Prostate gland (tissue), 2 donors: Measurements from ENCODE around the gene CENPT. TPM values are rescaled to one million over a fixed set of nuclear protein-coding genes. Genes with fewer than 3 reads are reported as not detected.

Experiments used
- DNase-seq: peaks from one replicate; pipeline ENCODE4 v3.0.0-alpha.2; 2019; ENCODE audit warnings: low spot score
- H3K27ac ChIP-seq, 2 donors: fragments of 200-600 bp; sonication (generic); 2 replicates each; pipeline ENCODE4 v1.5.1; 2017 to 2019
- H3K27me3 ChIP-seq: fragments of 200-600 bp; sonication (generic); replicated peaks from 2 replicates; pipeline ENCODE4 v1.5.1; 2019; ENCODE audit not compliant: insufficient read depth
- H3K36me3 ChIP-seq, 2 donors: fragments of 200-600 bp; sonication (generic); 1 replicate in 1 of 2; 2 replicates in 1 of 2; pipeline versions ENCODE4 v1.5.1 to v1.8.1; 2017 to 2019
- H3K4me1 ChIP-seq: fragments of 200-600 bp; sonication (generic); replicated peaks from 2 replicates; pipeline ENCODE4 v1.5.1; 2019
- H3K4me3 ChIP-seq, 2 donors: fragments of 200-600 bp; sonication (generic); 2 replicates each; pipeline ENCODE4 v1.5.1; 2017 to 2019
- H3K9me3 ChIP-seq: fragments of 200-600 bp; sonication (generic); 2 replicates; pipeline ENCODE4 v1.5.1; 2017
- POLR2A ChIP-seq: fragments of 450-650 bp; IDR thresholded peaks from one replicate; pipeline ENCODE4 v1.6.1; 2016; ENCODE audit warnings: antibody characterized with exemption, mild to moderate bottlenecking
- POLR2AphosphoS5 ChIP-seq: sonication (generic); formaldehyde crosslinking; IDR thresholded peaks from one replicate; pipeline ENCODE4 v1.6.1; 2017; ENCODE audit warnings: antibody characterized with exemption
- WGBS: methylation state at CpG from one replicate; pipeline ENCODE4 v1.1.5; 2018; 5-methylcytosine and 5-hydroxymethylcytosine counted together
- intact Hi-C: fragments of 100-400 bp; cut with DNase I; formaldehyde crosslinking; loops from one replicate; pipeline ENCODE4 v1.14.2; 2022
- total RNA-seq, 2 donors: library from RNA; depleted of rRNA; stranded (reverse); fragments of >200 nt; gene quantifications; one replicate each; pipeline ENCODE4 v1.1.0, GENCODE V29; 2016
- TF ChIP-seq, protein P1 (sequence below), 4 experiments: fragments of 200-600 bp in 2 of 4; fragments of 450-650 bp in 2 of 4; sonication (generic) in 2 of 4; IDR thresholded peaks; 1 replicate in 3 of 4; 2 replicates in 1 of 4; pipeline ENCODE4 v1.5.1; 2016 to 2019; ENCODE audit warnings: antibody characterized with exemption in 4 of 4, mild to moderate bottlenecking in 2 of 4, moderate library complexity in 2 of 4

CENPT gene
- total RNA-seq, 2 donors from 2014 or later: 28.1 to 69.2 TPM

DNA sequence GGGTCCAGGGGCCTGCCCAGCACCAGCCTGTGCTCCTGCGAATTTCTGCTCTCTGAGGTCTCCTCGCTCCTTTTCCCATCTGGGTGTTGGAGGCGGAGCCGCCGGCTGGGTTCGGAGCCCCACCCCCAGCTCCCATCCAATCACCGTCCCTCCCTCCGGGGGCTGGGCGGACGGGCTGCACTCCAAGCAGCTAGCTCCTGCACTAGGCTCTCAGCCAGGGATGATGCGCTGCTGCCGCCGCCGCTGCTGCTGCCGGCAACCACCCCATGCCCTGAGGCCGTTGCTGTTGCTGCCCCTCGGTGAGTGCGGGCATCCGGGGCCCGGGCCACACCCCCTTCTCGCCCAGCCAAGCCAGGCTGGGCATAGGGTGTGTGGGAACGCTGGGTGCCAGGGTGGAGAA lies 37.2 kb upstream of the CENPT start, which contains the start of gene NRN1L:
NRN1L (plus strand) TSS at position 202 of the 400 bp plus-strand sequence; CDS start at position 221, 19 bp downstream.
- Histone ChIP-seq H3K4me1 (peaks cover 7% of the 10 kb centered on the region), H3K4me3 (no peak within 1 kb of the TSS), H3K27ac (peak within 1 kb of the TSS; percentile 56 to 59), H3K9me3 (no peaks in the 10 kb centered on the region), H3K36me3 (peaks cover 16 to 43% of the 10 kb centered on the region in 2 donors), H3K27me3 (no peaks in the 10 kb centered on the region)
- WGBS: 15% methylated on average over 22 of the region's 22 CpGs
- TF ChIP-seq, protein P1, sequence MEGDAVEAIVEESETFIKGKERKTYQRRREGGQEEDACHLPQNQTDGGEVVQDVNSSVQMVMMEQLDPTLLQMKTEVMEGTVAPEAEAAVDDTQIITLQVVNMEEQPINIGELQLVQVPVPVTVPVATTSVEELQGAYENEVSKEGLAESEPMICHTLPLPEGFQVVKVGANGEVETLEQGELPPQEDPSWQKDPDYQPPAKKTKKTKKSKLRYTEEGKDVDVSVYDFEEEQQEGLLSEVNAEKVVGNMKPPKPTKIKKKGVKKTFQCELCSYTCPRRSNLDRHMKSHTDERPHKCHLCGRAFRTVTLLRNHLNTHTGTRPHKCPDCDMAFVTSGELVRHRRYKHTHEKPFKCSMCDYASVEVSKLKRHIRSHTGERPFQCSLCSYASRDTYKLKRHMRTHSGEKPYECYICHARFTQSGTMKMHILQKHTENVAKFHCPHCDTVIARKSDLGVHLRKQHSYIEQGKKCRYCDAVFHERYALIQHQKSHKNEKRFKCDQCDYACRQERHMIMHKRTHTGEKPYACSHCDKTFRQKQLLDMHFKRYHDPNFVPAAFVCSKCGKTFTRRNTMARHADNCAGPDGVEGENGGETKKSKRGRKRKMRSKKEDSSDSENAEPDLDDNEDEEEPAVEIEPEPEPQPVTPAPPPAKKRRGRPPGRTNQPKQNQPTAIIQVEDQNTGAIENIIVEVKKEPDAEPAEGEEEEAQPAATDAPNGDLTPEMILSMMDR (IDR thresholded peaks at IDR 0.05): no peak
- TF ChIP-seq POLR2AphosphoS5 (peak; percentile 92), POLR2A (peak; percentile 45)
- intact Hi-C loops: loop anchor here (5.0 kb wide), 1 partner anchor 158 kb away; no protein-coding TSS in a partner anchor
- peak; percentile 93 for DNase-seq

DNA sequence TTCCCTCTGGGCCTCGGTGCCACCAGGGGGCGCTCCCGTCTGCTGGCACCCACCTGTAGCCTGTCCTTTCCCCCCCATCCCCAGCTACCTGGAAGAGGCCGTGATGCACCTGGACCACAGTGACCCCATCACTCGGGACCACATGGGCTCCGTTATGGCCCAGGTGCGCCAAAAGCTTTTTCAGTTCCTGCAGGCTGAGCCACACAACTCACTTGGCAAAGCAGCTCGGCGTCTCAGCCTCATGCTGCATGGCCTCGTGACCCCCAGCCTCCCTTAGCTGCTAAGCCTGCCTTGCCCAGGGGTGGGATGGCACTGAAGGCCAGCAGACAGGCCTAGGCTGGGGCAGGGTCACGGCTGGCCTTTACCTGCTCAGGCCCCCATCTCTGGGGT lies 36.4 kb upstream of the CENPT start:
- TF ChIP-seq, protein P1 (IDR thresholded peaks at IDR 0.05): peak; percentile 72 to 89 (median 84)
- no peak for TF ChIP-seq POLR2A
- no peak for TF ChIP-seq POLR2AphosphoS5
- 52% methylated on average over 11 of the region's 11 CpGs for WGBS
- intact Hi-C loops: loop anchor here (1.0 to 5.0 kb wide), 2 partner anchors 44 to 158 kb away; no protein-coding TSS in a partner anchor
- H3K36me3 ChIP-seq: peaks cover 24 to 49% of the 10 kb centered on the region in 2 donors
- H3K4me3 ChIP-seq: no peak overlapping the region
- peak overlapping the region; percentile 56 to 59 for H3K27ac ChIP-seq
- peaks cover 7% of the 10 kb centered on the region for H3K4me1 ChIP-seq
- H3K27me3 ChIP-seq: no peaks in the 10 kb centered on the region
- DNase-seq: peak; percentile 62
- H3K9me3 ChIP-seq: no peaks in the 10 kb centered on the region

DNA sequence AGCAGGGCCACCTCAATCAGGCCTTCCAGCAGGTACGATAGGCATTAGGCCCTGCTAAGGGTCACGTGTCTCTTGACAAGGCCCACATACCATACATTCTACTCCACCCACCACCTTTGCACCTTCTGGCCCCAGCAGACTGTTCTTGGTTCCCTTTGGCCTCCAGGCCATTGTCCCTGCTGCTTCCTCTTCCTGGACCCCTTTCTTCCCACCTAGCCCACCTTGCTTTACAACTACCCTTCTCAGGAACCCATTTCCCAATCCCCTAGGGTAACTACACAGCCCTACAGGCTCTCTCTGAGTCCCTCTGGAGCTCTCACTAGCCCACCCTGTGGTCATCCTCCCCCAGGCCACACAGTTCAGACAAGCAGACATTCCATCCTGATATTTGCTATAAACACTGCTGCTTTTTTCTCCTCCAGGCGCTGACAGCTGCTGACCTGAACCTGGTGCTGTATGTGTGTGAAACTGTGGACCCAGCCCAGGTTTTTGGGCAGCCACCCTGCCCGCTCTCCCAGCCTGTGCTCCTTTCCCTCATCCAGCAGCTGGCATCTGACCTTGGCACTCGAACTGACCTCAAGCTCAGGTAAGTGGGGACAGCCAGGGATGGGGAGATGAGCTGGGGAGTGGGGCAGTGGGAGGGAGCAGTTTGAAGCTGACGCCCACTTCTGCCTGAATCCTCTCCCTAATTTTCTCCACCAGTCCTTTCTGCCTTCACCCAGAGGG lies 35.8 kb upstream of the CENPT start:
- WGBS: 69% methylated on average over 6 of the region's 6 CpGs
- H3K4me1 ChIP-seq: peaks cover 7% of the 10 kb centered on the region
- DNase-seq: no peak
- no peak overlapping the region for H3K4me3 ChIP-seq
- H3K27ac ChIP-seq: peak overlapping the region in 1 of 2 donors; percentile 59
- TF ChIP-seq, protein P1 (IDR thresholded peaks at IDR 0.05): no peak
- no peak for TF ChIP-seq POLR2A
- TF ChIP-seq POLR2AphosphoS5: no peak
- no peaks in the 10 kb centered on the region for H3K9me3 ChIP-seq
- H3K36me3 ChIP-seq: peaks cover 30 to 49% of the 10 kb centered on the region in 2 donors
- H3K27me3 ChIP-seq: no peaks in the 10 kb centered on the region
- intact Hi-C loops: loop anchor here (1.0 to 5.0 kb wide), 2 partner anchors 45 to 159 kb away; no protein-coding TSS in a partner anchor

DNA sequence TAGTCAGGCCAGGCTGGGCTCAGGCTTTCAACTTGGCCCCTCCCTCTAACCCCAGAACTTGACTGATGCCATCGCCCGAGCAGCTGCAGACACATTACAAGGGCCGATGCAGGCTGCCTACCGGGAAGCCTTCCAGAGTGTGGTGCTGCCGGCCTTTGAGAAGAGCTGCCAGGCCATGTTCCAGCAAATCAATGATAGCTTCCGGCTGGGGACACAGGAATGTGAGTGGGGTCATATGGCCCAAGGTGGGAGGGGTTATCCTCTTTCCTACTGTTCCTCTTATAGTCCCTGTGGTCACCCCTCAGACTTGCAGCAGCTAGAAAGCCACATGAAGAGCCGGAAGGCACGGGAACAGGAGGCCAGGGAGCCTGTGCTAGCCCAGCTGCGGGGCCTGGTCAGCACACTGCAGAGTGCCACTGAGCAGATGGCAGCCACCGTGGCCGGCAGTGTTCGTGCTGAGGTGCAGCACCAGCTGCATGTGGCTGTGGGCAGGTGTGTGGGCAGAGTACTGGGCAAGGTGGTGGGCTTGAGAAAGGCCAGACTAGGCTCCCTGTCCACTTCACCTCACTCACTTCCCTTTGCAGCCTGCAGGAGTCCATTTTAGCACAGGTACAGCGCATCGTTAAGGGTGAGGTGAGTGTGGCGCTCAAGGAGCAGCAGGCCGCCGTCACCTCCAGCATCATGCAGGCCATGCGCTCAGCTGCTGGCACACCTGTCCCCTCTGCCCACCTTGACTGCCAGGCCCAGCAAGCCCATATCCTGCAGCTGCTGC lies 35.1 kb upstream of the CENPT start:
- Histone ChIP-seq H3K27ac (no peak overlapping the region), H3K36me3 (peaks cover 36 to 49% of the 10 kb centered on the region in 2 donors), H3K4me1 (peaks cover 7% of the 10 kb centered on the region), H3K9me3 (no peaks in the 10 kb centered on the region), H3K4me3 (no peak overlapping the region), H3K27me3 (no peaks in the 10 kb centered on the region)
- intact Hi-C loops: loop anchor here (1.0 to 5.0 kb wide), 2 partner anchors 46 to 160 kb away; no protein-coding TSS in a partner anchor
- TF ChIP-seq, protein P1 (IDR thresholded peaks at IDR 0.05): no peak
- no peak for TF ChIP-seq POLR2AphosphoS5
- no peak for TF ChIP-seq POLR2A
- WGBS: 74% methylated on average over 18 of the region's 18 CpGs
- no peak for DNase-seq
